ENCODE results near the gene CC2D1A. TPM values are rescaled to one million over a fixed set of nuclear protein-coding genes. Genes with fewer than 3 reads are reported as not detected.
A peak's percentile ranks its signal among the peaks of the same experiment; 100 is the strongest.

The CC2D1A gene
- total and polyA plus RNA-seq, 8 donors, result 24.8 to 381 (median 38.5) TPM

- 65 to 79% (median 70%) methylated on average over 11 to 22 of the region's 22 CpGs for WGBS, 5 donors
- peaks cover 0 to 62% (median 14%) of the 10 kb centered on the region in 3 donors for H3K27me3 ChIP-seq
- TF ChIP-seq POLR2AphosphoS5 (IDR thresholded peaks at IDR 0.05), result no peak
- no peak for TF ChIP-seq POLR2A (IDR thresholded peaks at IDR 0.05)
- TF ChIP-seq EP300 (IDR thresholded peaks at IDR 0.05), result no peak
- TF ChIP-seq CTCF (IDR thresholded peaks at IDR 0.05), result no peak
- no peak overlapping the region for H3K27ac ChIP-seq
- no peak overlapping the region for H3K4me3 ChIP-seq
- no peaks in the 10 kb centered on the region for H3K9me3 ChIP-seq
- H3K4me1 ChIP-seq, result peaks cover 0 to 12% (median 6%) of the 10 kb centered on the region in 4 donors
- DNase-seq, result no peak
- intact Hi-C loops (cut with DNase I; ENCODE audit: low total_unique reads), result no loop called here
- H3K36me3 ChIP-seq, result peaks cover 2 to 8% (median 6%) of the 10 kb centered on the region in 4 donors
These were observed 29.9 kb downstream of the CC2D1A start for GRCh38 chr19:13935765-13936510.

- no peak overlapping the region for H3K27ac ChIP-seq
- TF ChIP-seq POLR2AphosphoS5 (IDR thresholded peaks at IDR 0.05), result no peak
- peak overlapping the region in 3 of 4 donors; percentile 9 to 26 (median 19) for H3K4me3 ChIP-seq
These were observed 31.7 kb downstream of the CC2D1A start for GRCh38 chr19:13937479-13938300.

GRCh38 chr19:13938301-13939064 is 32.5 kb downstream of the CC2D1A start, which contains the start of gene PODNL1:
Gene PODNL1, minus strand, starts transcription at chr19:13938417. Its CDS starts 236 bp downstream, at chr19:13938181.
- Histone ChIP-seq H3K36me3 (no peaks in the 10 kb centered on the region), H3K27me3 (peaks cover 0 to 55% (median 14%) of the 10 kb centered on the region in 3 donors), H3K27ac (no peak within 1 kb of the TSS), H3K9me3 (no peaks in the 10 kb centered on the region), H3K4me1 (peaks cover 0 to 12% (median 6%) of the 10 kb centered on the region in 4 donors), H3K4me3 (peak within 1 kb of the TSS in 3 of 4 donors; percentile 9 to 26 (median 19))
- 18 to 42% (median 24%) methylated on average over 15 to 21 of the region's 21 CpGs for WGBS, 5 donors
- intact Hi-C loops (cut with DNase I; ENCODE audit: low total_unique reads), result no loop called here
- peak in 1 of 2 donors; percentile 49 for DNase-seq
- TF ChIP-seq EP300 (IDR thresholded peaks at IDR 0.05) (no peak), POLR2A (IDR thresholded peaks at IDR 0.05) (no peak), POLR2AphosphoS5 (IDR thresholded peaks at IDR 0.05) (no peak), CTCF (IDR thresholded peaks at IDR 0.05) (no peak)

More at GRCh38 chr19:13937479-13938300, 31.7 kb downstream of the CC2D1A start:
- DNase-seq, result no peak
- no peaks in the 10 kb centered on the region for H3K9me3 ChIP-seq
- H3K36me3 ChIP-seq, result no peaks in the 10 kb centered on the region
- peaks cover 0 to 12% (median 6%) of the 10 kb centered on the region in 4 donors for H3K4me1 ChIP-seq
- intact Hi-C loops (cut with DNase I; ENCODE audit: low total_unique reads), result no loop called here
- WGBS, 5 donors, result 13 to 15% (median 14%) methylated on average over 9 to 29 of the region's 29 CpGs
- H3K27me3 ChIP-seq, result peaks cover 0 to 62% (median 14%) of the 10 kb centered on the region in 3 donors

- intact Hi-C loops (cut with DNase I; ENCODE audit: low total_unique reads), result no loop called here
- no peak overlapping the region for H3K4me3 ChIP-seq
- H3K27me3 ChIP-seq, result peaks cover 0 to 23% (median 10%) of the 10 kb centered on the region in 3 donors
- H3K9me3 ChIP-seq, result no peaks in the 10 kb centered on the region
- no peak overlapping the region for H3K27ac ChIP-seq
- H3K36me3 ChIP-seq, result no peaks in the 10 kb centered on the region
- no peak for DNase-seq
- TF ChIP-seq EP300 (IDR thresholded peaks at IDR 0.05), result no peak
- no peak for TF ChIP-seq POLR2A (IDR thresholded peaks at IDR 0.05)
- no peak for TF ChIP-seq POLR2AphosphoS5 (IDR thresholded peaks at IDR 0.05)
- TF ChIP-seq CTCF (IDR thresholded peaks at IDR 0.05), result no peak
- H3K4me1 ChIP-seq, result peaks cover 0 to 12% (median 6%) of the 10 kb centered on the region in 4 donors
- 86 to 100% (median 94%) methylated on average over 1 of the region's 1 CpG for WGBS, 5 donors
These were observed 36.2 kb downstream of the CC2D1A start for GRCh38 chr19:13942023-13942684.

All from stomach (tissue), 9 donors.